GM23248 (cell line): ENCODE data around the gene GTPBP4. TPM values are rescaled to one million over a fixed set of nuclear protein-coding genes. Genes with fewer than 3 reads are reported as not detected.

Experiments
- DNase-seq: peaks from one replicate; pipeline ENCODE4 v3.0.0-alpha.2; 2015
- H2AFZ ChIP-seq: fragments of 200-600 bp; sonication (generic); 2 replicates; pipeline ENCODE4 v1.6.1; 2016; ENCODE audit warnings: antibody characterized with exemption
- H3F3A ChIP-seq: fragments of 200-600 bp; sonication (generic); 2 replicates; pipeline ENCODE4 v1.6.1; 2016; ENCODE audit warnings: mild to moderate bottlenecking, antibody characterized with exemption, mixed run types; ENCODE audit not compliant: insufficient read depth
- H3K27ac ChIP-seq: fragments of 200-600 bp; sonication (generic); 2 replicates; pipeline ENCODE4 v1.5.1; 2016; ENCODE audit warnings: mild to moderate bottlenecking
- H3K27me3 ChIP-seq: fragments of 200-600 bp; sonication (generic); replicated peaks from 2 replicates; pipeline ENCODE4 v1.6.1; 2016; ENCODE audit warnings: mild to moderate bottlenecking; ENCODE audit not compliant: insufficient read depth
- H3K36me3 ChIP-seq: fragments of 200-600 bp; sonication (generic); 2 replicates; pipeline ENCODE4 v1.6.1; 2016; ENCODE audit warnings: low read depth, mild to moderate bottlenecking
- H3K4me1 ChIP-seq: fragments of 200-600 bp; sonication (generic); 2 replicates; pipeline ENCODE4 v1.6.1; 2016; ENCODE audit warnings: mild to moderate bottlenecking; ENCODE audit not compliant: insufficient read depth
- H3K4me2 ChIP-seq: fragments of 200-600 bp; sonication (generic); one replicate; pipeline ENCODE4 v1.6.1; 2016; ENCODE audit warnings: mild to moderate bottlenecking; ENCODE audit not compliant: unreplicated experiment
- H3K4me3 ChIP-seq: fragments of 200-600 bp; sonication (generic); 2 replicates; pipeline ENCODE4 v1.5.1; 2016; ENCODE audit warnings: mild to moderate bottlenecking
- H3K79me2 ChIP-seq: fragments of 200-600 bp; sonication (generic); 2 replicates; pipeline ENCODE4 v1.6.1; 2016; ENCODE audit warnings: mild to moderate bottlenecking; ENCODE audit not compliant: insufficient read depth
- H3K9ac ChIP-seq: fragments of 200-600 bp; sonication (generic); 2 replicates; pipeline ENCODE4 v1.6.1; 2016; ENCODE audit warnings: mild to moderate bottlenecking
- H3K9me2 ChIP-seq: fragments of 200-600 bp; sonication (generic); 2 replicates; pipeline ENCODE4 v1.6.1; 2016; ENCODE audit warnings: mixed run types, mild to moderate bottlenecking, moderate library complexity; ENCODE audit not compliant: insufficient read depth
- H3K9me3 ChIP-seq: fragments of 200-600 bp; sonication (generic); one replicate; pipeline ENCODE4 v1.6.1; 2017; ENCODE audit warnings: low read depth
- H4K20me1 ChIP-seq: fragments of 200-600 bp; sonication (generic); 2 replicates; pipeline ENCODE4 v1.6.0; 2016; ENCODE audit not compliant: insufficient read depth
- EZH2 ChIP-seq: fragments of 200-600 bp; sonication (generic); IDR thresholded peaks from 2 replicates; pipeline ENCODE4 v1.6.1; 2018; ENCODE audit warnings: antibody characterized with exemption, mild to moderate bottlenecking; ENCODE audit not compliant: insufficient read depth, poor library complexity, severe bottlenecking
- EZH2phosphoT487 ChIP-seq: fragments of 200-600 bp; sonication (generic); IDR thresholded peaks from 2 replicates; pipeline ENCODE4 v1.6.1; 2018; ENCODE audit warnings: antibody characterized with exemption, moderate library complexity, mild to moderate bottlenecking, low read depth; ENCODE audit not compliant: insufficient read depth
- WGBS, 2 experiments: methylation state at CpG; one replicate each; pipeline ENCODE4 v1.1.6; 2015 to 2017; ENCODE audit warnings: low lambda C conversion rate in 2 of 2, low coverage in 1 of 2; ENCODE audit errors: missing lambda C conversion rate in 2 of 2; 5-methylcytosine and 5-hydroxymethylcytosine counted together
- in situ Hi-C: fragments of 300-500 bp; cut with MboI; formaldehyde crosslinking; loops from 2 replicates; pipeline ENCODE4 v1.15.0; 2020
- polyA plus RNA-seq: library from polyadenylated mRNA; unstranded; fragments of >200 nt; fragmentation: Nextera tagmentation; extraction: Ambion mirVana; gene quantifications from 2 replicates; pipeline ENCODE4 v1.2.1, GENCODE V29; 2016
- total RNA-seq: library from RNA; depleted of rRNA; stranded (reverse); fragments of >200 nt; shearing (Covaris generic); gene quantifications from 2 replicates; pipeline ENCODE4 v1.2.3, GENCODE V29; 2014

GTPBP4 gene
- total and polyA plus RNA-seq, 2 experiments from 2014 or later = 34.3 to 71.6 TPM

- in situ Hi-C loops = no loop called here
- no peaks in the 10 kb centered on the region for H3K4me1 ChIP-seq
- 74 to 77% methylated on average over 12 of the region's 12 CpGs for WGBS, 2 experiments
- H3K79me2 ChIP-seq = no peaks in the 10 kb centered on the region
- H4K20me1 ChIP-seq = no peaks in the 10 kb centered on the region
- DNase-seq = no peak
- no peaks in the 10 kb centered on the region for H3K27me3 ChIP-seq
- TF ChIP-seq EZH2phosphoT487 (no peak), EZH2 (no peak)
- H3K27ac ChIP-seq = no peak overlapping the region
- no peak overlapping the region for H3K4me3 ChIP-seq
- 0 out of 2 replicates have a peak, but pooled peaks cover 4% of the 10 kb centered on the region for H3F3A ChIP-seq
- peaks cover 11% of the 10 kb centered on the region for H3K36me3 ChIP-seq
- no peaks in the 10 kb centered on the region for H3K9me2 ChIP-seq
- H3K9ac ChIP-seq = no peak overlapping the region
- H2AFZ ChIP-seq = no peak overlapping the region
- H3K9me3 ChIP-seq = no peaks in the 10 kb centered on the region
- H3K4me2 ChIP-seq = no peak overlapping the region
Observed at GRCh38 chr10:1022413-1022812, 34.2 kb downstream of the GTPBP4 start.

GRCh38 chr10:1024103-1024502, 35.9 kb downstream of the GTPBP4 start:
- no peak overlapping the region for H3K4me2 ChIP-seq
- H3K27me3 ChIP-seq = no peaks in the 10 kb centered on the region
- no peak overlapping the region for H3K4me3 ChIP-seq
- no peaks in the 10 kb centered on the region for H3K9me3 ChIP-seq
- H3K4me1 ChIP-seq = no peaks in the 10 kb centered on the region
- no peak overlapping the region for H3K9ac ChIP-seq
- no peaks in the 10 kb centered on the region for H3K9me2 ChIP-seq
- in situ Hi-C loops = no loop called here
- no peak overlapping the region for H2AFZ ChIP-seq
- no peaks in the 10 kb centered on the region for H4K20me1 ChIP-seq
- H3K36me3 ChIP-seq = no peaks in the 10 kb centered on the region
- H3K79me2 ChIP-seq = no peaks in the 10 kb centered on the region
- 0 out of 2 replicates have a peak, but pooled peaks cover 4% of the 10 kb centered on the region for H3F3A ChIP-seq
- H3K27ac ChIP-seq = no peak overlapping the region
- DNase-seq = no peak
- TF ChIP-seq EZH2phosphoT487 (no peak), EZH2 (no peak)
- 88 to 90% methylated on average over 12 of the region's 12 CpGs for WGBS, 2 experiments

- Histone ChIP-seq H3F3A (no peaks in the 10 kb centered on the region), H3K9me2 (no peaks in the 10 kb centered on the region), H3K27me3 (no peaks in the 10 kb centered on the region), H4K20me1 (no peaks in the 10 kb centered on the region), H3K27ac (no peak within 1 kb of the TSS), H3K4me3 (no peak within 1 kb of the TSS), H3K36me3 (no peaks in the 10 kb centered on the region), H3K79me2 (no peaks in the 10 kb centered on the region), H3K9ac (no peak within 1 kb of the TSS), H2AFZ (no peak within 1 kb of the TSS), H3K4me1 (no peaks in the 10 kb centered on the region), H3K4me2 (no peak within 1 kb of the TSS), H3K9me3 (no peaks in the 10 kb centered on the region)
- in situ Hi-C loops = no loop called here
- no peak for TF ChIP-seq EZH2phosphoT487
- TF ChIP-seq EZH2 = no peak
- DNase-seq = no peak
- 87 to 97% methylated on average over 1 of the region's 1 CpG for WGBS, 2 experiments
Observed at GRCh38 chr10:1025683-1026082, 37.4 kb downstream of the GTPBP4 start, which contains the start of gene IDI2. Gene IDI2, minus strand, starts transcription at chr10:1025859. Its CDS starts 1,136 bp downstream, at chr10:1024723.

- Histone ChIP-seq H3K4me2 (no peak overlapping the region), H3F3A (no peaks in the 10 kb centered on the region), H3K4me1 (no peaks in the 10 kb centered on the region), H3K9me2 (no peaks in the 10 kb centered on the region), H3K36me3 (no peaks in the 10 kb centered on the region), H3K79me2 (no peaks in the 10 kb centered on the region), H3K27ac (no peak overlapping the region), H2AFZ (no peak overlapping the region), H3K9ac (no peak overlapping the region), H4K20me1 (no peaks in the 10 kb centered on the region), H3K27me3 (no peaks in the 10 kb centered on the region), H3K9me3 (no peaks in the 10 kb centered on the region), H3K4me3 (no peak overlapping the region)
- 94 to 99% methylated on average over 6 of the region's 6 CpGs for WGBS, 2 experiments
- no peak for DNase-seq
- in situ Hi-C loops = no loop called here
- TF ChIP-seq EZH2 (no peak), EZH2phosphoT487 (no peak)
Observed at GRCh38 chr10:1026578-1026977, 38.3 kb downstream of the GTPBP4 start.

- TF ChIP-seq EZH2phosphoT487 = no peak
- no peak for TF ChIP-seq EZH2
Observed at GRCh38 chr10:1029838-1030237, 41.6 kb downstream of the GTPBP4 start.

More at GRCh38 chr10:1029838-1030237, 41.6 kb downstream of the GTPBP4 start:
- Histone ChIP-seq H3K36me3 (no peaks in the 10 kb centered on the region), H3K4me1 (no peaks in the 10 kb centered on the region), H3K9me2 (no peaks in the 10 kb centered on the region), H3K27me3 (no peaks in the 10 kb centered on the region), H3K9ac (no peak overlapping the region), H3K79me2 (no peaks in the 10 kb centered on the region), H3F3A (no peaks in the 10 kb centered on the region), H3K27ac (no peak overlapping the region), H2AFZ (no peak overlapping the region), H3K4me3 (no peak overlapping the region), H4K20me1 (no peaks in the 10 kb centered on the region), H3K4me2 (no peak overlapping the region), H3K9me3 (no peaks in the 10 kb centered on the region)
- in situ Hi-C loops = no loop called here
- DNase-seq = no peak
- WGBS, 2 experiments = 95 to 96% methylated on average over 7 of the region's 7 CpGs
